WERI-Rb-1 (cell line): ENCODE measurements around the gene HSFX1.

Source experiments
- DNase-seq: peaks from one replicate; pipeline ENCODE4 v3.0.0-alpha.2; 2020
- H3K27ac ChIP-seq: fragments of 250-450 bp; sonication (Bioruptor Pico); 2 replicates; pipeline ENCODE4 v1.5.1; 2020; ENCODE audit warnings: mild to moderate bottlenecking, moderate library complexity
- H3K27me3 ChIP-seq: fragments of 250-450 bp; sonication (Bioruptor Pico); 2 replicates; pipeline ENCODE4 v1.5.1; 2021; ENCODE audit warnings: mild to moderate bottlenecking, low read depth, moderate library complexity; ENCODE audit not compliant: insufficient read depth, severe bottlenecking
- H3K36me3 ChIP-seq: fragments of 250-450 bp; sonication (Bioruptor Pico); 2 replicates; pipeline ENCODE4 v1.5.1; 2020; ENCODE audit warnings: mild to moderate bottlenecking, moderate library complexity
- H3K4me3 ChIP-seq: 2 replicates; pipeline ENCODE4 v1.5.1; 2011; ENCODE audit warnings: low read depth, mild to moderate bottlenecking, control low read depth, low read length
- H3K9me3 ChIP-seq: fragments of 250-450 bp; sonication (Bioruptor Pico); 2 replicates; pipeline ENCODE4 v1.5.1; 2021; ENCODE audit warnings: mild to moderate bottlenecking, moderate library complexity; ENCODE audit not compliant: severe bottlenecking
- TF ChIP-seq, protein P1 (sequence below): IDR thresholded peaks from 2 replicates; pipeline ENCODE4 v1.5.1; 2011; ENCODE audit warnings: low read depth, mild to moderate bottlenecking, control low read depth, inconsistent platforms, low read length

HSFX1 gene

DNA sequence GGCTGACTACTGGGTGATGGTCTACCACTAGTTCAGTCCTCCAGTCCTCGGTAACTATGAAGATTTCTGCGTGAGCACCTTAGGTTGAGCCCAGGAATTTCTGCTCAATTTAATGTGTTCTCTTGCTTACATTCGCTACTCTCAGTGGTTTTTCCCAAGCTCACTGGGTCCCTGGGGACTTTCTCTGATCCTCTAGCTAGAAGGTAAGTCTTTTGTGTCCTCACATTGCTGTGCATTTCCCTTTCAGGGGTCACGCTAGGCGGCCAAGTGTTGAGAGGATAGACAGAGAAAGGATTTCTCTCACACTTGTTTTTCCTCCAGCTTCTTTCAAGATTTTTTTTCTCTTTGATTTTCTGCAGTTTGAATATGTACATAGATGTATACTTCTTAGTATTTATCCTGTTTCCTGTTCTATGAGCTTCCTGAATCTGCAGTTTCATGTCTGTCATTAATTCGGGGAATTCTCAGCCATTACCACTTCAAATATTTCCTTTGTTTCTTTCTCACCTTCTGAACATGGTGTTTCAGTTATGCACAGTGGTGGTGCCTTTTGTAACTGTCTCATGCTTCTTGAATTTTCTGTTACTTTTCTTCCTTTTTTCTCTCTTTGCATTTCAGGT is 25.3 kb downstream of the HSFX1 start:
- no peak overlapping the region for H3K27ac ChIP-seq
- DNase-seq, result no peak
- TF ChIP-seq, protein P1, sequence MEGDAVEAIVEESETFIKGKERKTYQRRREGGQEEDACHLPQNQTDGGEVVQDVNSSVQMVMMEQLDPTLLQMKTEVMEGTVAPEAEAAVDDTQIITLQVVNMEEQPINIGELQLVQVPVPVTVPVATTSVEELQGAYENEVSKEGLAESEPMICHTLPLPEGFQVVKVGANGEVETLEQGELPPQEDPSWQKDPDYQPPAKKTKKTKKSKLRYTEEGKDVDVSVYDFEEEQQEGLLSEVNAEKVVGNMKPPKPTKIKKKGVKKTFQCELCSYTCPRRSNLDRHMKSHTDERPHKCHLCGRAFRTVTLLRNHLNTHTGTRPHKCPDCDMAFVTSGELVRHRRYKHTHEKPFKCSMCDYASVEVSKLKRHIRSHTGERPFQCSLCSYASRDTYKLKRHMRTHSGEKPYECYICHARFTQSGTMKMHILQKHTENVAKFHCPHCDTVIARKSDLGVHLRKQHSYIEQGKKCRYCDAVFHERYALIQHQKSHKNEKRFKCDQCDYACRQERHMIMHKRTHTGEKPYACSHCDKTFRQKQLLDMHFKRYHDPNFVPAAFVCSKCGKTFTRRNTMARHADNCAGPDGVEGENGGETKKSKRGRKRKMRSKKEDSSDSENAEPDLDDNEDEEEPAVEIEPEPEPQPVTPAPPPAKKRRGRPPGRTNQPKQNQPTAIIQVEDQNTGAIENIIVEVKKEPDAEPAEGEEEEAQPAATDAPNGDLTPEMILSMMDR, result no peak
- H3K27me3 ChIP-seq, result peaks cover 20% of the 10 kb centered on the region
- no peaks in the 10 kb centered on the region for H3K36me3 ChIP-seq
- no peak overlapping the region for H3K4me3 ChIP-seq
- H3K9me3 ChIP-seq, result no peaks in the 10 kb centered on the region

DNA sequence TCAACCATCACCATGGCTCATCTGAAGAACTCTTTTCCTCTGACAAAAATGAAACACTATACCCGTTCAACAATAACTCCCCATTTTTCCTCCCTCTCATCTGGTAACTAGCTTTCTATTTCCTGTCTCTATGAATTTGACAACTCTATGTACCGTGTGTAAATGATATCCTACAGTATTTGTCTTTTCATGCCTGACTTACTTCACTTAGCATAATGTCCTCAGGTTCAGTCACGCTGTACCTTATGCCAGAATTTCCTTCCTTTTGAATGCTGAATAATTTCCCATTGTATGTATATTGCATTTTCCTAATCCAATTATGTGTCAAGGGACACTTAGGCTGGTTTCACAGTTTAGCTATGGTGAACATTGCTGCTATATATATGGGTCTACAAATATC is 26.1 kb downstream of the HSFX1 start:
- no peak overlapping the region for H3K4me3 ChIP-seq

DNA sequence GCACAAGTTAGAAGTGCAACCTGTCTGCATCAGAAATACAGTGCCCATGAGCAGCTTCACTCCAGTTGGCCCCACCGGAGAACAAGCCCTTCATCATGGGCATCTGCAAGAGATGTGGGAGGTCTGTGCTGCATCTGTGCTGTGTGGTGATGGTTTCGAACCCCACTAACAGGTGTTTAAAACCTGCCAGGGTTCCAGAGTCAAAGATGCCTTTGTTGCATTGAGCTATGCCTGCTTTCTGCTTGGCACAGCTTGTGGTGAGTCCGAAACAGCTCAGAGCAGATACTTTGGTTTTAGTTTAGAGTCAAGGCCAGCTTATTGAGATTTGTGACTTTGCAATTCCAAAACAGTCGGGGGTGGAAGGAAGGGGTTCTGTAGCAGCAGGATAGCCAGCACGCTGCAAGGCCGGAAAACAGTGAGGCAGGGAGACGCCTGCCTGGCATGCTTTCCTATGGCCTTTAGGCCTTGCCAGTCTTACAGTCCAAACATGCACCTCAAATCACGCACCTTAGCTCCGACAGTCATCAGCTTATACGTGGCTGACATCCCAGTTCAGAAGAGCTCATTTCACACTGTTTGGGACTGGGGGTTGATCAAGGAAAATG is 29.7 kb downstream of the HSFX1 start:
- Histone ChIP-seq H3K27ac (no peak overlapping the region), H3K9me3 (no peaks in the 10 kb centered on the region), H3K27me3 (peaks cover 52% of the 10 kb centered on the region), H3K4me3 (no peak overlapping the region), H3K36me3 (no peaks in the 10 kb centered on the region)
- TF ChIP-seq, protein P1, result no peak
- no peak for DNase-seq

More for the DNA sequence above, 26.1 kb downstream of the HSFX1 start:
- no peaks in the 10 kb centered on the region for H3K36me3 ChIP-seq
- no peaks in the 10 kb centered on the region for H3K9me3 ChIP-seq
- no peak overlapping the region for H3K27ac ChIP-seq
- TF ChIP-seq, protein P1, result no peak
- no peak for DNase-seq
- peaks cover 27% of the 10 kb centered on the region for H3K27me3 ChIP-seq

DNA sequence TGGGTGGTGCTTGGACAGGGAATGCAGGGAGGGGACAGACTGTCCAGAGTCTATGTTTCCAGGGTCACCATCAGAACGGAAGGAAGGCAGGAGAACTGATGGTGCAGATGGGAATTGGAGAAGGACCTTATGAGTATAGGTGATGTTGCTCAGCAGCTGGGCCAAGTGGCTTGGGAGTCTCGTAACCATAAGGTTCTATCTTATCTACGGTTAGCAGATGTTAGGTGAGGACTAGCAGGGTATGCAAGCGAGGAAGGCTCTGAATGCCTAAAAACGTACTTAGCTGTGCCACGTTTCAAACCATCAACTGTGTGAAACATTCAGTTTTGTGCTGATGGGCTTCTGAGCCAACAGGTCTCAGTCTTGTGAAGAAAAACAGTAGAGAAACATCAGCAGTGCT is 30.2 kb downstream of the HSFX1 start:
- Histone ChIP-seq H3K27me3 (peaks cover 53% of the 10 kb centered on the region), H3K36me3 (no peaks in the 10 kb centered on the region), H3K9me3 (no peaks in the 10 kb centered on the region), H3K27ac (no peak overlapping the region), H3K4me3 (no peak overlapping the region)
- TF ChIP-seq, protein P1, result no peak
- no peak for DNase-seq

DNA sequence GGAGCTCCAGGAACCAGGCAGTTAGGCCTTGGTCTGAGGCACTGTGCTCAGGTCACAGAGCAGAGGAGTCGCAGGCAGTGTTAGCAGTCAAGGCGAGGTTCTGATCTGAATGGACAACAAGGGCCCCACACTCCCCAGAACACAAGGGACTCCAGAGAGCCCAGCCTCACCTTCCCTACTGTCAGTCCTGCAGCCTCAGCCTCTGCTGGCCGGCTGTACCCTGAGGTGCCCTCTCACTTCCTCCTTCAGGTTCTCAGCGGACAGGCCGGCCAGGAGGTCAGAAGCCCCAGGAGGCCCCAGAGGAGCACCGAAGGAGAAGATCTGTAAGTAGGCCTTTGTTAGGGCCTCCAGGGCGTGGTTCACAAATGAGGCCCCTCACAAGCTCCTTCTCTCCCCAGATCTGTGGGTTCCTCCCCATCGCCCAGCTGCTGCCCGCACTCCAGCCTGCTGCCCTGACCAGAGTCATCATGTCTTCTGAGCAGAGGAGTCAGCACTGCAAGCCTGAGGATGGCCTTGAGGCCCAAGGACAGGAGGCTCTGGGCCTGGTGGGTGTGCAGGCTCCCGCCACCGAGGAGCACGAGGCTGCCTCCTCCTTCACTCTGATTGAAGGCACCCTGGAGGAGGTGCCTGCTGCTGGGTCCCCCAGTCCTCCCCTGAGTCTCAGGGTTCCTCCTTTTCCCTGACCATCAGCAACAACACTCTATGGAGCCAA is 34.0 kb downstream of the HSFX1 start:
- Histone ChIP-seq H3K27me3 (peaks cover 58% of the 10 kb centered on the region), H3K27ac (no peak overlapping the region), H3K9me3 (no peaks in the 10 kb centered on the region), H3K36me3 (no peaks in the 10 kb centered on the region), H3K4me3 (no peak overlapping the region)
- no peak for DNase-seq
- TF ChIP-seq, protein P1, result no peak
